Stimulated activated CD8-positive, alpha-beta memory T cell treated with anti-CD3 and anti-CD28 coated beads, Interleukin-4, amount 100 ng/mL, for 1 hour (primary cell): Measurements from ENCODE around the gene IGF2BP3.
"Not testable (repeated sequence)": the region's sequence is repeated elsewhere in the genome, so short reads cannot be mapped to it uniquely, and the experiment has no call there.

ENCODE experiments used
- DNase-seq, 2 donors: peaks; one replicate each; pipeline ENCODE4 v3.0.0-alpha.2; 2020; ENCODE audit warnings: low read depth in 2 of 2, low spot score in 1 of 2

IGF2BP3 gene

DNA sequence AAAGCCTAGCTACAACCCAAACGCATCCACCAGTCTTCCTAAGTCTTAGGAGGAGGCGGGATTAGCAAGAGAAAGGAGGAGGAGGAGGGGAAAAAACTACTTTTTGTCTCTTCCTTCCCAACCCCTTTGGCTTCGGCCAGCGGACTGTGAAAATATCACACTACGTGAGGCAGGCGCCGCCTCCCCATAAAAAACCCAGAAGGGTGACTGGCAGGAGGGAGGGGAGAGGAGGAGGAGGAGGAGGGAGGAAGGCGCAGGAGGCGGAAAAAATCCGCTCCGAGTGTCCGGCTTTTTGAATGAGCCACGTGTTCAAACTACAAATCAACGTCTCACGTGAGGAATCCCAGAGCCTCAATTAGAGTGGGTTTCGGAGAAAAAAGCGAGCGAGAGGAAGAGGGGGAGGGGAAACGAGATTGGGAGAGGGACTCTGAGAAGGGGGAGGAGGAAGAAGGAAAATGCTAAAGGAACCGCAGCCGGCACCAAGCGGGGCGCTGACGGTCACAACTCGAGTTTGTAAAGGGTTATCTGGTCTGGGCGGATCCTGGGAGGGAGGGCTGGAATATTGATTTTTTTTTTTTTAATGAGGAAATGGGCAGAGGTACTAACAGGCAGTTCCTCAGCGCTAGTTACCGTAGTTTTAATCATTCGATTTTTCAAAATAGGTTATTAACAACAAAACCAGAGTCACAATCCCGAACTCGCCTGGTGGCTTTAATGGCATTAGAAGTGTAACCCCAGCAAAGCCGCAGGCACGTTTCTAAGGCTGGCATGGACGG lies at the start of gene IGF2BP3:
IGF2BP3 (minus strand) TSS at position 162 of the 776 bp plus-strand sequence. CDS start 381 bp downstream, outside the sequence.
- no peak for DNase-seq

DNA sequence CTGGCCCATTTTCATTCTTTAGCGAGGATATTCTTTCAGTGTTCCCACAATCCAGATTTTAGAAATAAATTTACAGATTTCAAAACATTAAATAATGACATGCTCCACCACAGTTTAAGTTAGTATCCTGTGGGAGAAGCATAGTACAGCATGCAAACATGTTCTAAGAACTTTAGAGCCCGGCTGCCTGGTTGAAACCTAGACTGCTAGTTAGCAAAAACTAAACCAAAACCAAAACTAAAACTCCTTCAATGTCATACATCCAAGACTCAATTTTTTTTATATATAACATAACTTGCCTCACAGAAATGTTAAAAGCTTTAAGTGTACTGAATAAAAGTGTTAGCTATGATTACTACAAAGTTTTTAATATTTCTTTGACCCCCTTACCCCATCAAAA lies 44.5 kb upstream of the IGF2BP3 start:
- DNase-seq = no peak

DNA sequence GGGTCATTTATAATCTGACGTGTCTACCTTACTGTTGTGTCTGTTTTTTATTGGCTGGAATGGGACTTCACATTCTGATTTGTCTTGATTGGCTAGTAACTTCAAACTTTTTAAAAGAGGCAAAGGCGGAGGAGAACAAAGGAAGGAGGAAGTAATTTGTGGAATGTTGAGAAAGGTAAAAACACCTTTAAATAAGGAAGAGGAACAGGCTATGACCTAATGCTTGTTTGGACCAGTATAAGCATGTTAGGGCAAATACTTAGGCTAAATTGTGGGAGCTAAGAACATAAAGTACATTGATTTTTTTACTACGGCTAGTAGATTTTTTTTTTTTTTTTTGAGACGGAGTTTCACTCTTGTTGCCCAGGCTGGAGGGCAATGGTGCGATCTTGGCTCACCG lies 43.5 kb upstream of the IGF2BP3 start:
- DNase-seq = not testable (repeated sequence)

DNA sequence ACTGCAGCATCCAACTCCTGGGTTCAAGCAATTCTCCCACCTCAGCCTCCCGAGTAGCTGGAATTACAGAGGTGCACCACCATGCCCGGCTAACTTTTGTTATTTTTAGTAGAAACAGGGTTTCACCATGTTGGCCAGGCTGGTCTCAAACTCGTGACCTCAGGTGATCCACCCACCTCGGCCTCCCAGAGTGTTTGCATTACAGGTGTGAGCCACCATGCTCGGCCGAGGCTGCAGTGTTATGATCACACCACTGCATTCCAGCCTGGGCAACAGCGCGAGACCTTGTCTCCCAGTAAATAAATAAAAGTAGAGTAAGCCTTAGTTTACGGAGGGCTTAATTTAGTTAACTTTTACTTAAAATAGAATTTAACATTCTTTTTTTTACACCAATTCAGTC lies 23.7 kb upstream of the IGF2BP3 start:
- no peak for DNase-seq

GRCh38 chr7:23491502-23491901 lies 21.2 kb upstream of the IGF2BP3 start:
- no peak for DNase-seq

GRCh38 chr7:23490357-23491135 lies 20.3 kb upstream of the IGF2BP3 start:
- DNase-seq = no peak

DNA sequence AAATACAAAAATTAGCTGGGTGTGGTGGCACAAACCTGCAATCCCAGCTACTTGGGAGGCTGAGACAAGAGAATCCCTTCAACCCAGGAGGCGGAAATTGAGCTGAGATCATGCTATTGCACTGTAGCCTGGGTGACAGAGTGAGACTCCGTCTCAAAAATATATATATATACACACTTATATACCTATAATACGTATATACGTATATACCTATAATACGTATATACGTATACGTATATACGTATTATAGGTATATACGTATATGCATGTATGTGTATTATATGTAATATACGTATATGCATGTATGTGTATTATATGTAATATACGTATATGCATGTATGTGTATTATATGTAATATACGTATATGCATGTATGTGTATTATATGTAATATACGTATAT lies 18.4 kb upstream of the IGF2BP3 start:
- not testable (repeated sequence) for DNase-seq

DNA sequence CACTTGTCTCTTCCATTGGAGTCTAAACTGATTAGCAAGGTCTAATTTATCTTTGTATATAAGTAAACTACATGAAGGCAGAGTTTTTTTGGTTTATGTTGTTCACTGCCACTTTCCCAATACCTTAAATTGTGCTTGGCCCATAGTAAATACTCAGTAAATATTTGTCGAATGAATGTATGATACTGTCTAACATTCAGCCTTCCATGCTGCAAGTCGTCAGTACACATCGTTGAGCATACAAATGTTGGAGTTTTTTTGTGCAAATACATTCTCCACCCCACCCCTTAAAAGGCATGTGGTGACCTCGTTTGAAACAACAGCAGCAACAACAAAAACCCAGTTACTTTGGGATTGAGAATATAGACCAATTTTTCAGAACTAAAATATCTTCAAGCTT lies 17.4 kb upstream of the IGF2BP3 start:
- no peak for DNase-seq

DNA sequence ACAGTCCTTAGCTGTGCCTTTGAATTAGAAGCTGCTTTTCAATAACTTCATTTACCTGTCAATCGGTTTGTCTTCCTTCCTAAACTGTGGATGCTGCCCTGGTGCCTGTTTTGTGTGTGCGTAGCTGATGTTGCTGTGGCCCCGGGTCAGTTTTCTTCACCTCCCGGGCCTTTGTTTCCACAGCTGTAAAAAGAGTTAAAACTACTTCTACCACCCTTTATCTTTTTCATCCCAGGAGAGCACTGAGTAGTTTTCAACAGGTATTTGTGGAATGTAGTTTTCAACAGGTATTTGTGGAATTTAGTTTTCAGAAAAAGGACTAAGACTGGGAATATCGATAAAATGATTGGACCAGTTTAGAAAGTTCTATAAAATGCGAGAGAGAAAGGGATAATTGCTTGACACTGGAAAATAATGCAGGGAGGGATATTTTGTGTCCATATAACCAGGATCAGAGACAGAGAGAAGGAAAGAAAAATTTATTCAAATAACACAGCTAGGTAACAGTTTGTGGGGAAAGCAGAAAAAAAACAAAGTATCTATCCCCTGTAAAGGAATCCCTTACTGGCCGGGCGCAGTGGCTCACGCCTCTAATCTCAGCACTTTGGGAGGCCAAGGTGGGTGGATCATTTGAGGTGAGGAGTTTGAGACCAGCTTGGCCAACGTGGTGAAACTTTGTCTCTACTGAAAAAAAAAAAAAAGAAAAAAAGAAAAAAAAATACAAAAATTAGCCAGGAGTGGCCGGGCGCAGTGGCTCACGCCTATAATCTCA lies 15.9 kb upstream of the IGF2BP3 start:
- no peak for DNase-seq

GRCh38 chr7:23482686-23483085 lies 12.4 kb upstream of the IGF2BP3 start:
- no peak for DNase-seq

DNA sequence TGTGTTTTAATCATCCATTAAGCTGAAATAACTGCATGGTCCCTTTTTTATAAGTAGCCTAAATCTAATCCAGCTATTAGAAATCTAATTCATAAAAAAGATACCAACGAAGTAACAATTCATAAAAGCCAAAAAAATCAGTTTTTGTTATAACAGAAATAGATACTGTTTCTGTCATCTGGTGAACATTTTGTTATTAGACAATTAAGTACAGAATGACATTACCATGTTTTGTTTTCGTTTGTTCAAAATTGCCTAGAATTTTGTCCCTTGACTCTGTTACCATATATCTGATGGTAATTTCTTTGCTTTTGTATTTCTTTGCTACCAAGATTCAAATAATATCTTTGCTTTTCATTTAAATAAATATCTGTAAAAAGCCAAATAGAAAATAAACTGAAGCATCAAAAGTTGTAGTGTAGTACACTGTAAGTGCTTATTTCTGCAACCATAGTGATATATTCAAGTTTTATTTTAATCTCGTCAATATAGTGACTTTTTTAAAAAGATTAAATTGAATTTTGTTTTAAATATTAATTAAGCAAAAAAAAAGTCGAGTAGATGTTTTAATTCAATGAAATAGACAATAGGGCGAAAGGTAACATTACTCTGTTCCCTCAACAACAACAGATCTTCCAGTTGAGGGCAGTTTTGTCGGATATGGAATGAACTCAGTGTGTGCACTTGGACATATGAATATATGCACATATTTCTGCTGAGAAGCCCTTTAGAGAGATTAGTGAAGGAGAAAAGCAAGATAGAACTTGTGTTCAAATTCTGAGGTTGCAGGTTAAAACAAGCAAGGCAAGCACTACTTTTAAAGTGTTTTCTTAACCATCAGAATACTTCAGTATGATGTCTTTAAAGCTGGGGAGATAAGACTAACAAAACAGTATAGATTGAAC lies 7.9 kb upstream of the IGF2BP3 start:
- DNase-seq = no peak

DNA sequence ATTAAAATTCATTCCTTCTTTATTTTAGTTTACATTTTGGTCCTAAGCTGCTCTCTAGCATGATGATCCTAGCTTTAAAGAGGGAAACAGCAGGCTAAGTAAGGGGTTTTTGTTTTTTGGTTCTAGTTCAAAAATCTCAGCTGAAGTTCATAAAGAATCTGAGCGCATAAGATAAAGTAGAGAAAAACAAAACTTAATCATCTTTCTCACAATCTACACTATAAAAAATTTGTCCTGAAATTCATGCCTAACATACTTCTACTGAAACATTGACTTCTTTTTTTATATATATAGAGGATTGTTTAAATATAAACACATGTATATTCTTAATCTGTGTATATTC lies 6.8 kb upstream of the IGF2BP3 start:
- DNase-seq = no peak

- no peak for DNase-seq
Measured at GRCh38 chr7:23476286-23477156, 6.2 kb upstream of the IGF2BP3 start.

DNA sequence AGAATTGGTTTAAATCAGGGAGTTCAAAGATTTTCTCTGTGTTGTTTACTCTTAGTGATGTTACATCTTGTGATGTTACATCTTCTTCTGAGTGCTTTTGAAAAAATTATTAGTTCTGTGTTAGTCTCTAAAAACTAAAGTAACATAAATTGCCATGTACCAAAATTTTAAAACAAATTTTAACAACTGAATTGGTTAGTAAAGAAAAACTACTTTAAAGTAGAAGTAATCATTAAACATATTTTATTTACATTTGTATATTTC lies 5.2 kb upstream of the IGF2BP3 start:
- DNase-seq = no peak

DNA sequence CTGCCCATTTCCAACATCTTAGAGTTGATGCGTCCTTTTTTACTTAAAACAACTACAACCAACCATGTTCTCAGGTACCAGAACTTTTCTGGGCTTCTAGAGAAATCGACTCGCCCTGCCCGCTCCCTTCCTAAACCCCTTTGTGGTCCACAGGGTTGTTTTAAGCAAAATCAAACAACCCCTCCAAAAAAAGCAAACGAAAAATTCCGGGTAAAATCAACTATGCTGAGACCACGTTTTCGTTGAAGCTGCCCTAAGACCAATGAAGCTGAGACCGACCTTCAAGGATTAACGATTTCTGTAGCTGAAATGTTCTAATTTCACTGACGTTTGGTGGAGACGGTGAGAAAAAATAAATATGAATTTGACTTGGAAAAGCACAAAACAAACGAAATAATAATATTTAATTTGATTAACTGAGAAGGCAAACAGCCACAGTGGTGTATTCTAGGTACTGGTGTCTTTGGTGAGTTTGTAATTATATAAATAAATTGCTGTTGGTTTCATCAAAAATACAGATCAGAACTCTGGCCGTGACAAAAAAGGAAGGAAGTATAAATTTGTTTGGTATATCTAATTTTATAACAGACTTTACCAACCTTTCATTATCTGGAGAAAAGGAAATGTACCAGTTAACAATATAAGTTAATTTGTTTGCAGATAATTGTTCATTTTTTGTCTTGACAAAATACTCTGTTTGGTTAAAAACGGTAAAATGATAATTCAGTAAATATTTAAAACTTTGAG lies 4.7 kb upstream of the IGF2BP3 start:
- DNase-seq = no peak

DNA sequence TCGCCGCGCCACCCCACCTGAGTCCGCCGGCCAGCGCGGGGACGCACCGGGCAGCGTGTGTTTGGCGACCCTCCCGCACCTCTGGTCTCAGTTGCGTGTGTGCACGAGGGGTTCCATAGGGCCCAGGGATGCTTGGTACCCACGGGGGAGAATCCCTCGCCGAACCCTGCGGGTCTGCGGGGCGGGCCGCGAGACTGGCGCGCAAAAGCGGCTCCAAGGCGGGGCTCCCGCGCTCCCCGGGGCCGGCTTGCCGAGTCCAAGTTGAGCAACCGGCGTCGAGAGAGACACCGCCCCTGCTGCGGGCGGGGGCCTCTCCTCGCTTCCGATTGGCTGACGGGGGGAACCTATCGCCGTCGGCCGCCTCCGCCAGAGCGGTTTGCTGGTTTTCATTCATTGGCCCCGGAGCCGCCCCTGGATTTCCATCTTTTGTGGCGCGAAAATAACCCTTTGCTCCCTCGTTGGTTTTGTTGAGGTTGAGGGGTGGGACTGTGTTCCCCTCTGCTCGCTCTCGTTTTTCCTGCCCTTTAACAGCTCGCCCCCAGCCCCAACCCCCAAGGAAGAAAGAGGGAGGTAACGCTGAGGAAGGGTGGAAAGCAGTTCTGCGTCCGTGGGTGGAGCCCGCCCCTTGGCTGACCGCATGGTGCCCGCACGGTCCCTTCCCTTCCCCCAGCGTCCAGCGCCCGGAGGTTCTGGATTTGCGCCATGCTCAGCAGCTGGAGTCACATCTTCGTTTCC lies 4.0 kb upstream of the IGF2BP3 start:
- DNase-seq = no peak

- no peak for DNase-seq
Measured at GRCh38 chr7:23473844-23474093, 3.5 kb upstream of the IGF2BP3 start.

- DNase-seq = no peak
Measured at GRCh38 chr7:23472956-23473843, 2.9 kb upstream of the IGF2BP3 start.
